GM12892 (cell line): Measurements from ENCODE around the gene FGF3.

ENCODE experiments used
- POLR2A ChIP-seq: IDR thresholded peaks from 2 replicates; pipeline ENCODE4 v1.6.1; 2011; ENCODE audit warnings: low read depth, low read length, control low read depth
- POLR2AphosphoS5 ChIP-seq: IDR thresholded peaks from 2 replicates; pipeline ENCODE4 v1.6.1; 2011; ENCODE audit warnings: low read depth, low read length, control low read depth

DNA sequence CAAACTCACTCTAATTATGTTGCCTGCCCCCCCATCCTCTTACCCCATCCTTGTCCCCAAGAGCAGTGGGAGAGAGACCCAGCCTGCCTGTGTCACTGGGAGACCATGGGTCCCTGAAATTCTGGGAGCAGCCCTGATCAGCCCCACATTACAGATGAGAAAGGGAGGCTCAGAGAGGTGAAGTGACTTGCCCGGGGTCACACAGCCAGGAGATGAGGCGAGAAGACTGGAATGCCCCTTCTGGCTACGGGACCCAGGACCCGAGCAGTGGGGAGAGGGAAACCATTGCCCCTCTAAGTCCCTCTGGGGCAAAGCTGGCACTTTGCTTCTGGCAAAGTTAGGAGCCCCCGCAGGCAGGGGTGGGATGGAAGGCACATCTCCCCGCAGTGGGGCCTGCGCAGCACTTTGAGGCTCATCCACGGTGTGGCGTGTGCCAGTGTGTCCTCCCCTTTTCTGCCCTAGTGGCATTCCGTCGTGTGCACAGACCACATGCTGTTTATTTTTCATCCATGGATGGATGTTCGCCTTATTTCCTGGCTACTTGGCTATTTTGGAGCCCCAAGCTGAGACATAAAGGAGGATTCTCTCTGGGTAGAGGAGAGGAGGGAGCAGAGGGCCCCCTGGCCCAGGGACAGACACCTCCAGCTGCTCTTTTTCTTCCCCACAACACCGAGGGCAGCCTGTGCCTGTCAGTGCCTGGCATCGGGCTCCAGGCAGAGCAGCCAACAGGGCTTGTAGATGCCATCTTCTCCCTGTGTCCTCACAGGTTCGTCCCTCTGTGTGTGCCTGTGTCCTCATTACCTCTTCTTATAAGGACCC, 3.7 kb upstream of the FGF3 start:
- TF ChIP-seq POLR2AphosphoS5: no peak
- TF ChIP-seq POLR2A: no peak
